ENCODE data around the gene C3. TPM values are rescaled to one million over a fixed set of nuclear protein-coding genes. Genes with fewer than 3 reads are reported as not detected.

Gene C3
- total and polyA plus RNA-seq, 2 of the 13 experiments (the other 11 are each of a cell fraction or from before 2014, with no cell fraction given), result 1,455 to 6,272 TPM

DNA sequence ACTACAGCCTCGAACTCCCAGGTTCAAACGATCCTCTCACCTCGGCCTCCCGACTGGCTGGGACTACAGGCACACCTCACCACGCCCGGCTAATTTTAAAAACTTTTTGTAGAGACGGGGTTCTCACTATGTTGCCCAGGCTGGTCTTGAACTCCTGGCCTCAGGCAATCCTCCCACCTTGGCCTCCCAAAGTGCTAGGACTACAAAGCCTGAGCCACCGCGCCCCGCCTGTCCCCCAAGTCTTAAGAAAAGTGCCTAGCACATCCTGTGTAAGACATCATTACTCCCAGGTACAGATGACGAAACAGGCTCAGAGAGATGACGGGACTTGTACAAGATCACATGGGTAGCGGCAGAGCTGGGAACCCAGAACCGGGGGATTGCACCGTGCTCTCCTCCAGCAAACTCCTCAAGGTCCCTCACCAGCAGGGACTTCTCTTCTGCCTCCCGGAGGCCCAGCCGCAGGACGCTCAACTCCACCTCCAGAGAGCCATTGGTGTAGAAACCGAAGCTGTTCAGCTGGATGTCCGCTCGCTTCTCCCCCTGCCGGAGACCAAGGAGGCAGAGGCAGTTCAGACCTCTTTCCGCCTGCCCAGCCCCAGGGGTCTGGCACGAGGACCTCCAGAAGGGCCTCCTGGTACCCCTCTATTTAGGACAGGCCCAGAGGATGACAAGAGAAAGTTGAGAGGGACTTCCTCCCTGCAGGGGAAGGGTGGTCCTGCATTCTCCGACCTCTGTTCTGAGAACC is 15.9 kb upstream of the C3 start (continued):
- TF ChIP-seq E2F2 (CRISPR knock-in tag; IDR thresholded peaks at IDR 0.05; ENCODE audit: borderline replicate concordance) (no peak), ZNF768 (CRISPR knock-in tag; IDR thresholded peaks at IDR 0.05) (peak; percentile 56; the same call in 1 of the 2 replicates), NFKB2 (CRISPR knock-in tag; IDR thresholded peaks at IDR 0.05; ENCODE audit: borderline replicate concordance) (0 out of 2 replicates have a peak, but pooled peaks have one; percentile 49), LCORL (IDR thresholded peaks at IDR 0.05) (no peak), LCORL (CRISPR knock-in tag; IDR thresholded peaks at IDR 0.05) (0 out of 2 replicates have a peak, but pooled peaks have one; percentile 20), ZNF326 (CRISPR knock-in tag; IDR thresholded peaks at IDR 0.05; ENCODE audit: borderline replicate concordance) (no peak), ZBTB1 (CRISPR knock-in tag; IDR thresholded peaks at IDR 0.05; ENCODE audit: borderline replicate concordance) (no peak), ZNF124 (CRISPR knock-in tag; IDR thresholded peaks at IDR 0.05) (0 out of 2 replicates have a peak, but pooled peaks have one; percentile 23), MEIS1 (CRISPR knock-in tag; IDR thresholded peaks at IDR 0.05; ENCODE audit: borderline replicate concordance) (0 out of 2 replicates have a peak, but pooled peaks have one; percentile 14), NCOA1 (CRISPR knock-in tag; IDR thresholded peaks at IDR 0.05) (no peak), ZNF230 (CRISPR knock-in tag; IDR thresholded peaks at IDR 0.05) (0 out of 2 replicates have a peak, but pooled peaks have one; percentile 23), MTF1 (CRISPR knock-in tag; IDR thresholded peaks at IDR 0.05) (no peak), HMGXB4 (CRISPR knock-in tag; IDR thresholded peaks at IDR 0.05; ENCODE audit: borderline replicate concordance in 1 of 2, low read depth in 1 of 2) (peak; percentile 60 to 85; a peak in 3 of 4 replicates), ERF (CRISPR knock-in tag; IDR thresholded peaks at IDR 0.05) (peak; percentile 43; the same call in 1 of the 2 replicates), NPAS2 (CRISPR knock-in tag; IDR thresholded peaks at IDR 0.05; ENCODE audit: borderline replicate concordance) (no peak), FOSL2 (CRISPR knock-in tag; IDR thresholded peaks at IDR 0.05) (peak; percentile 31; the same call in 1 of the 2 replicates), FOXA3 (CRISPR knock-in tag; IDR thresholded peaks at IDR 0.05) (no peak)
- TF ChIP-seq, protein P1, sequence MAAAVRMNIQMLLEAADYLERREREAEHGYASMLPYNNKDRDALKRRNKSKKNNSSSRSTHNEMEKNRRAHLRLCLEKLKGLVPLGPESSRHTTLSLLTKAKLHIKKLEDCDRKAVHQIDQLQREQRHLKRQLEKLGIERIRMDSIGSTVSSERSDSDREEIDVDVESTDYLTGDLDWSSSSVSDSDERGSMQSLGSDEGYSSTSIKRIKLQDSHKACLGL (CRISPR knock-in tag; IDR thresholded peaks at IDR 0.05), result no peak
- TF ChIP-seq, protein P2, sequence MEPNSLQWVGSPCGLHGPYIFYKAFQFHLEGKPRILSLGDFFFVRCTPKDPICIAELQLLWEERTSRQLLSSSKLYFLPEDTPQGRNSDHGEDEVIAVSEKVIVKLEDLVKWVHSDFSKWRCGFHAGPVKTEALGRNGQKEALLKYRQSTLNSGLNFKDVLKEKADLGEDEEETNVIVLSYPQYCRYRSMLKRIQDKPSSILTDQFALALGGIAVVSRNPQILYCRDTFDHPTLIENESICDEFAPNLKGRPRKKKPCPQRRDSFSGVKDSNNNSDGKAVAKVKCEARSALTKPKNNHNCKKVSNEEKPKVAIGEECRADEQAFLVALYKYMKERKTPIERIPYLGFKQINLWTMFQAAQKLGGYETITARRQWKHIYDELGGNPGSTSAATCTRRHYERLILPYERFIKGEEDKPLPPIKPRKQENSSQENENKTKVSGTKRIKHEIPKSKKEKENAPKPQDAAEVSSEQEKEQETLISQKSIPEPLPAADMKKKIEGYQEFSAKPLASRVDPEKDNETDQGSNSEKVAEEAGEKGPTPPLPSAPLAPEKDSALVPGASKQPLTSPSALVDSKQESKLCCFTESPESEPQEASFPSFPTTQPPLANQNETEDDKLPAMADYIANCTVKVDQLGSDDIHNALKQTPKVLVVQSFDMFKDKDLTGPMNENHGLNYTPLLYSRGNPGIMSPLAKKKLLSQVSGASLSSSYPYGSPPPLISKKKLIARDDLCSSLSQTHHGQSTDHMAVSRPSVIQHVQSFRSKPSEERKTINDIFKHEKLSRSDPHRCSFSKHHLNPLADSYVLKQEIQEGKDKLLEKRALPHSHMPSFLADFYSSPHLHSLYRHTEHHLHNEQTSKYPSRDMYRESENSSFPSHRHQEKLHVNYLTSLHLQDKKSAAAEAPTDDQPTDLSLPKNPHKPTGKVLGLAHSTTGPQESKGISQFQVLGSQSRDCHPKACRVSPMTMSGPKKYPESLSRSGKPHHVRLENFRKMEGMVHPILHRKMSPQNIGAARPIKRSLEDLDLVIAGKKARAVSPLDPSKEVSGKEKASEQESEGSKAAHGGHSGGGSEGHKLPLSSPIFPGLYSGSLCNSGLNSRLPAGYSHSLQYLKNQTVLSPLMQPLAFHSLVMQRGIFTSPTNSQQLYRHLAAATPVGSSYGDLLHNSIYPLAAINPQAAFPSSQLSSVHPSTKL (CRISPR knock-in tag; IDR thresholded peaks at IDR 0.05), result peak; percentile 29; the same call in 1 of the 2 replicates
- TF ChIP-seq, protein P3, sequence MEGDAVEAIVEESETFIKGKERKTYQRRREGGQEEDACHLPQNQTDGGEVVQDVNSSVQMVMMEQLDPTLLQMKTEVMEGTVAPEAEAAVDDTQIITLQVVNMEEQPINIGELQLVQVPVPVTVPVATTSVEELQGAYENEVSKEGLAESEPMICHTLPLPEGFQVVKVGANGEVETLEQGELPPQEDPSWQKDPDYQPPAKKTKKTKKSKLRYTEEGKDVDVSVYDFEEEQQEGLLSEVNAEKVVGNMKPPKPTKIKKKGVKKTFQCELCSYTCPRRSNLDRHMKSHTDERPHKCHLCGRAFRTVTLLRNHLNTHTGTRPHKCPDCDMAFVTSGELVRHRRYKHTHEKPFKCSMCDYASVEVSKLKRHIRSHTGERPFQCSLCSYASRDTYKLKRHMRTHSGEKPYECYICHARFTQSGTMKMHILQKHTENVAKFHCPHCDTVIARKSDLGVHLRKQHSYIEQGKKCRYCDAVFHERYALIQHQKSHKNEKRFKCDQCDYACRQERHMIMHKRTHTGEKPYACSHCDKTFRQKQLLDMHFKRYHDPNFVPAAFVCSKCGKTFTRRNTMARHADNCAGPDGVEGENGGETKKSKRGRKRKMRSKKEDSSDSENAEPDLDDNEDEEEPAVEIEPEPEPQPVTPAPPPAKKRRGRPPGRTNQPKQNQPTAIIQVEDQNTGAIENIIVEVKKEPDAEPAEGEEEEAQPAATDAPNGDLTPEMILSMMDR (CRISPR knock-in tag; IDR thresholded peaks at IDR 0.05), result peak; percentile 88
